Muscle of arm (tissue), 12 donors: ENCODE measurements around the gene LHPP. TPM values are rescaled to one million over a fixed set of nuclear protein-coding genes. Genes with fewer than 3 reads are reported as not detected.
"Not testable (repeated sequence)": the region's sequence is repeated elsewhere in the genome, so short reads cannot be mapped to it uniquely, and the experiment has no call there.

Source experiments
- DNase-seq: peaks from one replicate; pipeline ENCODE4 v3.0.0-alpha.2; 2013
- polyA plus RNA-seq, 12 donors: library from polyadenylated mRNA; unstranded; fragments of 120-200 nt; gene quantifications; one replicate each; pipeline ENCODE4 v1.2.1, GENCODE V29; 2013; ENCODE audit not compliant: insufficient read length in 12 of 12

The LHPP gene
- polyA plus RNA-seq, 12 donors: 5.0 to 12.9 (median 6.6) TPM; not detected in 1

- DNase-seq: no peak
Observed at GRCh38 chr10:124569623-124570470, 108.2 kb downstream of the LHPP start.

DNA sequence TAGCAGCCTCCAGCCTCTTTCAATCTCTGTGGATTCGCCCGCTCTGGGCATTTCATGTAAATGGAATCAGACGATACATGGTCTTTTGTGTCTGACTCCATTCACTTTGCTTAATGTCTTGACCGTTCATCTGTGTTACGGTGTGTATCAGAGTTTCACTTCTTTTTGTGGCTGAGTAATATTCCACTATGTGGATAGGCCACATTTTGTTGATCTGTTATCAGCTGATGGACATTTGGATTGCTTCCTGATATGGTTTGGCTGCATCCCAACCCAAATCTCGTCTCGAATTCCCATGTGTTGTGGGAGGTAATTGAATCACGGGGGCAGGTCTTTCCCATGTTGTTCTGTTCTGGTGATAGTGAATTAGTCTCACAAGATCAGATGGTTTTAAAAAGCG lies 109.0 kb downstream of the LHPP start:
- DNase-seq: no peak

DNA sequence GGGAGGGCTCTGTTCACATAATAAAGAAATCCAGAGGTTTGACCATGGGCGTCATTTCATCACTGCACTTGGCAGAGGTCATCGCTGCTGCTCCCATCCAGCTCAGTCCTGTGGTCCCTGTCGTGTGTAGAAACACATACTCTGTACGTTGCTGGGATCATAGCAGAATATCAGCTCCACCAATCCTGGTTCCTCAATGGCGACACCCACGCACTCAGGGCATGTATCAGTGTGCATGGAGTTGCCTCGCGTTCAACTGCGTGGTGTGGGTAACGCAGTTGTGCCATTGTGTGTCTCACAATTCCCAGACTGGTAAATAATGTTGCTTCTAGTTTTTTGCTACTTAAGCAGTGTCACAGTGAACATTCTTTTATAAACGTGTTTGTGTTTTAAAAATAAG lies 111.1 kb downstream of the LHPP start:
- no peak for DNase-seq

- no peak for DNase-seq
Observed at GRCh38 chr10:124573726-124574455, 112.3 kb downstream of the LHPP start.

DNA sequence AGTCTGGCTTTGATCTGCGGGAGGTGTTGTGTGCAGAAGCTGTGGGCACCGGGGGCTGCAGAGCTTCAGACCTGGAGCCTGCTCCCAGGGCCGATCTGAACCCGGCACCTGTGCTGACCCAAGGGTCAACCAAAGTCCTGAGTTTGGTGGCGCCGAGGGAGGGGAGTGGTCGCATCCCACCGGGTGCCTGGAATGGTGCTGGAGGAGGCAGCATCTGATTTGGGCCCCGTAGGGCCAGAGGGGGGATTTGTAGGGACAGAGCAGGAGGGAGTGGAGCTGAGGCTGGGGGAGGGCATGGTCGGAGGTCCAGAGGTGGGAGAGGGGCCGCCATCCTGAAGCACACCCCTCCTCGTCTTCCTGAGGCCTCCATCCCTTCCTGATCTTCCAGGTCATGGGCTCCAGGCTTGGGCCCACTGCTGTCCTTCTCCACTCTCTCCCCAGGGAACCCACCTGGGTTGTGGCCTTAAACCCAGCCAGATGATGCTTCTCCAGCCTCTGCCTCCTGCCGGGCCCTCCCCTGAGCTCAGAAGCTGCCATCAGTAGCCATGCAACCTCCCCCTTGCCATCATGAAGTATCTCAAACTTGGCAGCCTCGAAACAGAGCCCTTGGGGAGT lies 112.9 kb downstream of the LHPP start:
- no peak for DNase-seq

DNA sequence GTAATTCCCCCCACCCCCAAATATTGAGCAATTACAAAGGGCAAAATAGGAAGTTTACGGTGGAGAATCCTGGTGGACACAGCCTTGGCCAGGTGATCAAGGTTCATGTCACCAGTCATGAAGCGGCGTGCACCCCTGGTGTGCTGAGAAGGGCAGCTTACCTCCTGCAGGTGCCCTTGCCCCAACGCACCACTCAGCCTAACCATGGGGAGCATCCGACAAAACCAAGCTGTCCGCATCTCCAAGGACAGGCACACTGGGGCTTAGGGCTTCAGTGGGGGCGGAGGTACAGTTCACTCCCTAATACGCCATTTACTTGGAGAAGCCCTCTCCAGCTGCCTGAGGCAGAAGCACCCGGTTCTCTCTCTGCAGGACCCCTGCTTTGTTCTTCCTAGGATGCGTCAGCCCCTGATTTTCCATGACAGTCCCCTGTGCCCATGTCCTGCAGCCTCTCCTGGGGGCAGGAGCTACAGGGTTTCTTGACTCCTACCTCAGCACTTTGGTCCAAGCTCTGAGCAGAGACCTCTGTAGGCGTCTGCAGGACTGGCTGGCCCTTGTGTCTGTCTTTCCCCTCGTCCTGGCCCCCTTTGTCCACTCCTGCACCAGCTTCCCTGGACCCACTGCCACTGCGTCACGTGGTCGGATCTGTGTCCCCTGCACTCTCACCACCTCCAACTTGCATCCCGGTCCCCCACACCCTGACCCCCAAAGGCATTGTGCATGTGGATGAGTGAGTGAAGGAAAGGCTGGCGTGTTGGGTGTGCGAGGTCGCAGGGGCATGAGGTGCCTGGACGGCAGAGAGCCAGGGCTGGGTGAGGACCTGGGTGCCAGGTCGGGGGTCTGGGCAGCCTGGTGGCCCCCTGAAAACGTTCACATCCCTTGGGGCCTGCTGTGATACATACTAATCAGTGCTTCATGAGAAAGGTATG lies 113.7 kb downstream of the LHPP start:
- no peak for DNase-seq

DNA sequence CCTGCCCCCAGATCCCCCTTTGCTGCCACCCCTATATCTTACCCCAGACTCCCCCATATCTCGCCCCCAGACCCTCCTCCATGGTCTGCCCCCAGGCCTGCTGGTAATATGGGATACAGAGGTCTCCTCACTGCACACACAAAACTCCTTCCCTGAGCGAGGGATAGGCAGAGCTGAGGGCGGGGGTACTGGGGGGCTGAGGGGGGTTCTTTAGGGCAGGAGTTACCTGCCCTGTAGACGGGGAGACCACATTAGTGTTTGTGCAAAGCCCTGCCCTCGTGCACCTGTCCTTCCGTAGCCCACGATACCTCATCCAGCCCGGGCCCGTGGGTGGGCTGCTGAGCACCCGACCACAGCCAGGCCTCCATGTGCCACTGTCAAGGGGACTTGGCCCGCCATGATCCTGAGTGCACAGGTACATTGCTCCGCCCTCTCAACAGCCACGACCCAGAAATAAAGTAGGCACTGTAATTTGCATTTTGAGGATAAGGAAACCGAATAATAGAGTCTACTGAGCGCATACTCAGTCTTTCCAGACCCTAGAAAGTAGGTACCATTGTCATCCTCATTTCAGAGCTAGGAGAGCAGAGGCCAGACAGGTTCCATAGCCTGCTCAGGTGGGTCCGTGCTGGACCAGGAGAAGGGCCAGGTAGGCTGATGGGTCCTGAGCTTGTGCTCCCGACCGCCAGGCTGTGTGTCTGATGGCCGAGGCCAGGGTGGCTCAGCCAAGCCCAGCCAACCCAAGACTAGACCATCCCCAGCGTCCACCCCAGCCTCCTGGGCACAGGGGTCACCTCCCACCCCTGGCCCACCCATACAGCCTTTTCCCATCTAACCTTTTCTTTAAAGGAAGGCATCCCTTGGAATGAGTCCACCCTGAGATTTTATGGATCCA lies 115.2 kb downstream of the LHPP start:
- DNase-seq: no peak

DNA sequence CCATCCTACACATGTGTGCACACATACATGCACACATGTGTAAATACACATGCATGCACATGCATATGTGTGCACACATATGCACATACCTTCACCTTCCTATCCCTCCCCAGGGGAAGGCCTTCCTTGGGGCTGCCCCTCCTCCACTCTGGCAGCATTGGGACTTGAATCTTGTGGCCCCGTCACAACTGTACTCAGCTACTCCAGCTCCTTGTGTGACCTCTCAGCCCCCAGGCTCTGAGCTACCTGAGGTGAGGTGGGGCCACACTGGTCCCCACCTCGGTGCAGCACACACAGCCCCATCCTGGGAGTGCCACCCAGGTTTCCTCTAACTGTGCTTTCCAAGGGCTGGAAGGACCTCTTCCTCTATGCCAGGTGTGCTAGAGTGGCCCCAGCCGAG lies 116.0 kb downstream of the LHPP start:
- no peak for DNase-seq

DNA sequence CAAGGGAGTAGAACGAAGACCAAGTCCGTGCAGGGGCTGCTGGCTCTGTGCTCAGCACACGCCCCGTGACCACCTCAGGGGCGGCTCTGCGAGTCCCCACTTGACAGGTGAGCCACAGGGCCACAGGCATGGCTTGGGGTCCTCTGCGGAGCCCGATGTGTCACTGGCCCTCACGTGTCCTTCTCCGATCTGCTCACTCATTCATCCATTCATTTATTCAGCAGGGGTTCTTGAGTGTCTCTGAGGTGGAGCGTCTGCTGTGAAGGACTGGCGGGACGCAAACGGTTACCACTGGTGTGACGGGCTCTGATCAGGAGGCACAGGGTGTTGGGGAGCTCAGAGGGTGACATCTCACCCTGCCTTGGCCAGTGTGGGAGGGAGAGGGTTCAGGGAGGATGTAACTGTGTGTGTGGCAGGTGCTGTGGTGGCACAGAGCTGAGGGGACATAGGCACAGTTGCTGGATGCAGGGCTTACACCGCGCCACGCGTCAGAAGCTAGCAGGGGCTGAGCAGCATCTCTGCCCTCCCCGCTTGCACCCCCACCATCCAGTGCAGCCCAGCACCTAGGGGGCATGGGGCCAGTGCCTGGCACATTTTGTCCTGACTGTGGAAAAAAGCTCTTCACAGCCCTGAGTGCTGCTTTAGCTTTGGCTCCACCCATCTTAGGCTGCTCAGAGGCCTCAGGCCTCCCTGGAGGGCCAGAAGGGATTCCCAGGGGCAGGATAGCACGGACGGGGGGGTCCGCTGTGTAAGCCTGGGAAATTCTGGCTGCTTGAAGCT lies 116.8 kb downstream of the LHPP start:
- no peak for DNase-seq

GRCh38 chr10:124579011-124579399 lies 117.4 kb downstream of the LHPP start:
- DNase-seq: peak; percentile 36

GRCh38 chr10:124586142-124586541 lies 124.5 kb downstream of the LHPP start:
- DNase-seq: no peak

- DNase-seq: no peak
Observed at GRCh38 chr10:124587811-124588211, 126.2 kb downstream of the LHPP start.

- DNase-seq: not testable (repeated sequence)
Observed at GRCh38 chr10:124588341-124588735, 126.7 kb downstream of the LHPP start.

GRCh38 chr10:124588736-124589490 lies 127.3 kb downstream of the LHPP start:
- DNase-seq: peak; percentile 46

DNA sequence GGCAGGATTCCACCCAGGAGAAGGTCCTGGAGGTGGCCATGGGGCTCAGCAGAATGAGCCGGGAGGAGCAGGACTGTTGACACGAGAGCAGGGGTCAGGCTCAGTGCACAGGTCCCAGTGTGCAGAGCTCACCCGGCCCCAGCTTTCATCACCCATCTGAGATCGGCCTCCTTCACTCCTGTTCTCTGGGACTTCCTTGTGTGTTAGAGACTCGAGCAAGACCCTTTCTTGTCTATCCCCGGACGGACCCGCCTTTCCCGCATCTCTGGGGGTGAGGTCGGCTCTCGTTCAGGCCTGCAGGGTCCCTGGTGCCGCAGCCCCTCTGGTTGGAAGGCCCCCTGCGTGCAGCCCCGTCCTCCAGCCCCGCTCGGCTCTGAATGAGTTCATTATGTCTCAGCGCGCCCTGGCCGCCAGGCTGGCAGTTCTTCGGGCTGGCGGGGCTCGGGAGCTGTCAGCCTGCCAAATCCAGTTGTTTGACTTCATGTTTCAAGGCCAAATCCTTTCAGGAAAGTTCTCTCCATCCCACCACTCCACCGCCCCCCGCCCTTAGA lies 127.9 kb downstream of the LHPP start:
- no peak for DNase-seq

GRCh38 chr10:124590216-124591122 lies 128.8 kb downstream of the LHPP start:
- no peak for DNase-seq

DNA sequence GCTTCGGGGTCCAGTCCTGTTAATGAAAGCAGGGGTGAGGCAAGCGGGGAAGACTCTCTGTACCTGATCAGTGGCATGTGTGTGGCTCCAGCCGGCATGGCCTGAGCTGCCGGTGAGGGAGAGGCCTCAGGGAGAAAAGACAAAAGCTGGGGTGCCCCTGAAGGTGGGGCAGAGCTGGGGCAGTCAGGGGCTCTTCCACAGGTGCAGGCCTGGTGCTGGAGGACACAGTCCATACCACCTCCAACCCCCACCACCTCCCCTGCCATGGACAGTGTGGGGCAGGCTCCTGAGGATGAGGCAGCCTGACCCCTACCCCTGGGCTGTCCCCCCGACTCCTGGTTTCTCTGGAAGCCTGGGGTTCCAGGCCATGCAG lies 129.5 kb downstream of the LHPP start:
- no peak for DNase-seq

DNA sequence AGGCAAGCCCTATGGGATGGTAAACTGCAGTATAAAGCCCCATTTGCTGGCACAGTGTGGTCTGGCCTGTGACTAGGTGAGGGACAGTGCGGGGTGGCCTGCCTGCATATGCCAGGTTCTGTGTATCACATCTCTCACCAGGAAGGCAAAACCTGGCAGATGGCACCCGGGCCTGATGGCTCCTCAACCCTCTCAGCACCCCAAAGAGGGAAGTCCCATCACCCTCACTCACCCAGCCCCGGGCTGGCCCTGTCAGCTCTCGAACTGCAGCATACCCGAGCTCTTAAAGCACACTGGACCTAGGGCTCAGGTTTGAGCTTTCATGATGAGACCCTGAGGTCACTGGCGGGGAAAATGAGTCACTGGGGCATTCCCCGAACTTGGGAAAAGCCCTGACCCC lies 130.5 kb downstream of the LHPP start:
- no peak for DNase-seq
